ENCODE data around the gene PBX4.

Gene PBX4

DNA sequence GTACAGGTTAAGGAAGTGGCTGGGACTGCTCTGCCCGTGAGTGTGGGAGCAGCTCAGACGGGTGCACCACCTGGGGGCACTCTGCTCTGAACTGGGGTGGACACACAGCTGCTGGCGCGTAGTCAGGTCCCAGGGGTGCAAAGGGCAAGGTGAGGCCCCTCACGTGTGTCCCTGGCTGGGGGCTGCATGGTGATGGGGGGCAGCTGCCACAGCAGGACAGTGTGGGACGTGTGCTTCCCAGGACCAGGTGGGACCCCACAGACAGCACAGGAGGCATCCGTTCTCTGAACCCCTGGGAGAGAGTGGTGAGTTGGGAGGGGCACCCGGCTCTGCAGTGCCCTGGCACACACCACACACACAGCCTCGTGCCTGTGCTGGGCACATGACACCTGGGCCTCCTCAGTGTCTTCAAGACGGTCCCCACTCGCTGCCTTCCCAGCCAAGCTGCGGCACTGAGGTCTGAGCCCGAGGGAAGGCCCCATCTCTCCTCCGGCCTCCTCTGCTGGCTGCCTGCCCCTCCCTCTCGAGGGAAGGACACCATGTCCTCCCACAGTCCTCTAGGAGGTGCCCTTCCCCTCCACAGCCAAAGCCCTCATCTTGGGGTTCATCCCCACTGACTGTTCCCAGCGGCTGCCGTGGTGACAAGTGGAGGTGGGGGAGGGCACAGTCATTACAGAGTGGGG is 55.7 kb downstream of the PBX4 start:
- no peak overlapping the region for H3K27ac ChIP-seq
- TF ChIP-seq, protein P1, sequence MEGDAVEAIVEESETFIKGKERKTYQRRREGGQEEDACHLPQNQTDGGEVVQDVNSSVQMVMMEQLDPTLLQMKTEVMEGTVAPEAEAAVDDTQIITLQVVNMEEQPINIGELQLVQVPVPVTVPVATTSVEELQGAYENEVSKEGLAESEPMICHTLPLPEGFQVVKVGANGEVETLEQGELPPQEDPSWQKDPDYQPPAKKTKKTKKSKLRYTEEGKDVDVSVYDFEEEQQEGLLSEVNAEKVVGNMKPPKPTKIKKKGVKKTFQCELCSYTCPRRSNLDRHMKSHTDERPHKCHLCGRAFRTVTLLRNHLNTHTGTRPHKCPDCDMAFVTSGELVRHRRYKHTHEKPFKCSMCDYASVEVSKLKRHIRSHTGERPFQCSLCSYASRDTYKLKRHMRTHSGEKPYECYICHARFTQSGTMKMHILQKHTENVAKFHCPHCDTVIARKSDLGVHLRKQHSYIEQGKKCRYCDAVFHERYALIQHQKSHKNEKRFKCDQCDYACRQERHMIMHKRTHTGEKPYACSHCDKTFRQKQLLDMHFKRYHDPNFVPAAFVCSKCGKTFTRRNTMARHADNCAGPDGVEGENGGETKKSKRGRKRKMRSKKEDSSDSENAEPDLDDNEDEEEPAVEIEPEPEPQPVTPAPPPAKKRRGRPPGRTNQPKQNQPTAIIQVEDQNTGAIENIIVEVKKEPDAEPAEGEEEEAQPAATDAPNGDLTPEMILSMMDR (conservative IDR thresholded peaks at IDR 0.05; ENCODE audit: low read depth, low read length), result no peak
- no peaks in the 10 kb centered on the region for H3K4me1 ChIP-seq (ENCODE audit: low read depth, poor library complexity, severe bottlenecking)
- H2AFZ ChIP-seq (ENCODE audit: low read depth), result no peak overlapping the region
- no peak overlapping the region for H3K4me3 ChIP-seq (IDR thresholded peaks at IDR 0.05; ENCODE audit: insufficient read depth, low read depth, low read length)
- no peaks in the 10 kb centered on the region for H4K20me1 ChIP-seq (ENCODE audit: insufficient read depth)
- H3K36me3 ChIP-seq (ENCODE audit: insufficient read depth), result no peaks in the 10 kb centered on the region
- H3K4me2 ChIP-seq, result no peak overlapping the region
- H3K79me2 ChIP-seq (ENCODE audit: insufficient read depth, low read depth), result no peaks in the 10 kb centered on the region
- no peaks in the 10 kb centered on the region for H3K27me3 ChIP-seq (ENCODE audit: insufficient read depth, low read depth)
- no peak overlapping the region for H3K9ac ChIP-seq

DNA sequence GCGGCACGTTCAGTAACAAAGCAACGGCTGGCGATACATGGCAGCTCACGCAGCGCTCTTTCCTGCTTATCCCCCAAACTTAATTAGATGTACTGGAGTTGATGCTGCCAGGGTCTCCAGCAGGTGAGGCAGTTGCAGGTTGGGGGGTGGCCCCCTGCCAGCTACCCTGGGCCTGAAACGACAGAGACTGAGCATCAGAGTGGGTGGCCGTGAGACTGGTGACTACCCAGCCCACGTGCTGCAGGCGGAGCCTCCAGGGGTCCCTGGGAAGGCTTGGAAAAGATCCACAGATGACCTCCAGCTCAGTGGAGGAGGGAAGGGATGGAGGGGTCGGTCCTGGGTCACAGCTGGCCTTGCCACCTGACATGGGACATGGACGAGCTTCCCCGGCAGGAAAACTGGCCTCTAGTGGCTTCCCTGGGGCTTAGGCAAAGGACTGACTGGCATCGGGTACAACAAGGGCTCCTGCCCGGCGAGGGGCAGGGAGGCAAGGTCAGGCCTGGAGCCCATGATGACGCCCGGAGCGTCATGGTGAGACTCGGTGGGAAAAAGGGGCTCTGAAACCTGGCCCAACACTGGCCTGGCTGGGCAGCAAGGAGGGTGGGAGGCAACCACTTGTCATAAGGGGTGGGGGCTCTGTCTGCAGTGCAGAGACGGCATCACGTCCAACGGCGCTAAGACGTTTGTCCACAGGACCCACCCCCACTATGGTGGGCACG is 56.4 kb downstream of the PBX4 start:
- TF ChIP-seq, protein P1 (conservative IDR thresholded peaks at IDR 0.05; ENCODE audit: low read depth, low read length), result no peak
- no peaks in the 10 kb centered on the region for H3K27me3 ChIP-seq (ENCODE audit: insufficient read depth, low read depth)
- H3K4me3 ChIP-seq (IDR thresholded peaks at IDR 0.05; ENCODE audit: insufficient read depth, low read depth, low read length), result no peak overlapping the region
- H3K79me2 ChIP-seq (ENCODE audit: insufficient read depth, low read depth), result no peaks in the 10 kb centered on the region
- no peaks in the 10 kb centered on the region for H3K36me3 ChIP-seq (ENCODE audit: insufficient read depth)
- H3K9ac ChIP-seq, result no peak overlapping the region
- H3K4me1 ChIP-seq (ENCODE audit: low read depth, poor library complexity, severe bottlenecking), result no peaks in the 10 kb centered on the region
- no peaks in the 10 kb centered on the region for H4K20me1 ChIP-seq (ENCODE audit: insufficient read depth)
- H3K4me2 ChIP-seq, result no peak overlapping the region
- H3K27ac ChIP-seq, result no peak overlapping the region
- no peak overlapping the region for H2AFZ ChIP-seq (ENCODE audit: low read depth)

DNA sequence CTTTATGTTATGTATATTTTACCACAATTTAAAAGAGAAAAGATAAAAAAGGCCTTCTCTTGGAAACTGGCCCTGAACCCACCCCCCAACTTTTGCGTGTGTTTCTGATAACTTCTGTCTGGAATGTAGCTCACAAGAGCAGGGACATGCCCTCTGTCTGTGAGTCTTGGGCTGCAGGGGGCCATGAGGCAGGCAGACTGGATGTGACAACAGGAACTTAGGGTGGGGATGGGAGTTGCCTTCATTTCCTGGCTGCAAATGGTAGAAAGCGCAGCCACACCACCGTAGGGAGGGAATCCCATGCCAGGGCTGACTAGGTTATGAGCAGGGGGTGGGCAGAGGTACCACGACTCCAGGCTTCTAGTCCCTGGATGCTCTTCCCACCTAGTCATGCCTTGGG is 58.6 kb downstream of the PBX4 start:
- TF ChIP-seq, protein P1 (conservative IDR thresholded peaks at IDR 0.05; ENCODE audit: low read depth, low read length), result no peak
- no peak overlapping the region for H3K4me2 ChIP-seq

DNA sequence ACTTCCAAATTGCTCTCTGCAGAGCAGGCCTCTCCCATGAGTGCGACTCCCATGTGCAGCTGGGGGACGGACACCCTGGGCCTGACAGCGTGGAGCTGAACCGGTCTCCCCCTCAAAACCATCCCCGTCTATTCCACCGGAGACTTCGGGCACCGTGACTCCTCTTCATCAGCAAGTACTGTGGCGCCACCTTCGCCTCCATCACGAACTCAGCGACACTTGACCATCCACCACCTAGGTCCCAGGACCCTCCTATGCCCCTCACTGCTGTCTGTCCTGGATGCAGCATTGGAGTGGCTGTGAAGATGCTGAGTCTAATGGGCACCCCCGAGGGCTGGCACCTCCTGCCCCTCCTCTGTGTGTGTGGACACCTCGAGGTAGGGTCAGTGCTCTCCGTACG is 59.9 kb downstream of the PBX4 start:
- H3K27me3 ChIP-seq (ENCODE audit: insufficient read depth, low read depth), result no peaks in the 10 kb centered on the region
- no peak overlapping the region for H3K9ac ChIP-seq
- H3K4me3 ChIP-seq (IDR thresholded peaks at IDR 0.05; ENCODE audit: insufficient read depth, low read depth, low read length), result no peak overlapping the region
- H3K4me1 ChIP-seq (ENCODE audit: low read depth, poor library complexity, severe bottlenecking), result no peaks in the 10 kb centered on the region
- H2AFZ ChIP-seq (ENCODE audit: low read depth), result no peak overlapping the region
- TF ChIP-seq, protein P1 (conservative IDR thresholded peaks at IDR 0.05; ENCODE audit: low read depth, low read length), result no peak
- no peaks in the 10 kb centered on the region for H4K20me1 ChIP-seq (ENCODE audit: insufficient read depth)
- no peak overlapping the region for H3K27ac ChIP-seq
- no peaks in the 10 kb centered on the region for H3K79me2 ChIP-seq (ENCODE audit: insufficient read depth, low read depth)
- H3K4me2 ChIP-seq, result no peak overlapping the region
- H3K36me3 ChIP-seq (ENCODE audit: insufficient read depth), result no peaks in the 10 kb centered on the region

More for the DNA sequence above, 58.6 kb downstream of the PBX4 start:
- no peaks in the 10 kb centered on the region for H3K79me2 ChIP-seq (ENCODE audit: insufficient read depth, low read depth)
- no peaks in the 10 kb centered on the region for H4K20me1 ChIP-seq (ENCODE audit: insufficient read depth)
- H3K27me3 ChIP-seq (ENCODE audit: insufficient read depth, low read depth), result no peaks in the 10 kb centered on the region
- H2AFZ ChIP-seq (ENCODE audit: low read depth), result no peak overlapping the region
- no peak overlapping the region for H3K9ac ChIP-seq
- H3K4me3 ChIP-seq (IDR thresholded peaks at IDR 0.05; ENCODE audit: insufficient read depth, low read depth, low read length), result no peak overlapping the region
- H3K36me3 ChIP-seq (ENCODE audit: insufficient read depth), result no peaks in the 10 kb centered on the region
- H3K27ac ChIP-seq, result no peak overlapping the region
- H3K4me1 ChIP-seq (ENCODE audit: low read depth, poor library complexity, severe bottlenecking), result no peaks in the 10 kb centered on the region

Data from KMS-11 (cell line).